Erythroblast (primary cell): ENCODE measurements around the gene DOK5.

Source experiments
- GATA1 ChIP-seq: IDR thresholded peaks from 2 replicates; pipeline ENCODE4 v1.6.1; 2011; ENCODE audit warnings: low read depth, mild to moderate bottlenecking, control low read depth, low read length, moderate library complexity
- POLR2A ChIP-seq: IDR thresholded peaks from 2 replicates; pipeline ENCODE4 v1.6.1; 2011; ENCODE audit warnings: mild to moderate bottlenecking, low read length

- TF ChIP-seq POLR2A = no peak
- no peak for TF ChIP-seq GATA1
Observed at GRCh38 chr20:54555150-54555549, 79.8 kb downstream of the DOK5 start.
